ENCODE measurements around the gene SMIM21.

SMIM21 gene
- total RNA-seq = 0 reads per million in 2 donors

GRCh38 chr18:75427603-75428002 is at the start of gene SMIM21:
SMIM21 (minus strand) TSS chr18:75427703; CDS start chr18:75427563, 140 bp downstream.
- no peak for DNase-seq

GRCh38 chr18:75475228-75475627 is 47.7 kb upstream of the SMIM21 start:
- no peak for DNase-seq

- no peak for DNase-seq
These were observed 46.8 kb upstream of the SMIM21 start for GRCh38 chr18:75474332-75474731.

GRCh38 chr18:75473316-75473715 is 45.8 kb upstream of the SMIM21 start:
- no peak for DNase-seq

- DNase-seq = no peak
These were observed 45.4 kb upstream of the SMIM21 start for GRCh38 chr18:75472906-75473305.

- DNase-seq = no peak
These were observed 44.9 kb upstream of the SMIM21 start for GRCh38 chr18:75472396-75472795.

DNA sequence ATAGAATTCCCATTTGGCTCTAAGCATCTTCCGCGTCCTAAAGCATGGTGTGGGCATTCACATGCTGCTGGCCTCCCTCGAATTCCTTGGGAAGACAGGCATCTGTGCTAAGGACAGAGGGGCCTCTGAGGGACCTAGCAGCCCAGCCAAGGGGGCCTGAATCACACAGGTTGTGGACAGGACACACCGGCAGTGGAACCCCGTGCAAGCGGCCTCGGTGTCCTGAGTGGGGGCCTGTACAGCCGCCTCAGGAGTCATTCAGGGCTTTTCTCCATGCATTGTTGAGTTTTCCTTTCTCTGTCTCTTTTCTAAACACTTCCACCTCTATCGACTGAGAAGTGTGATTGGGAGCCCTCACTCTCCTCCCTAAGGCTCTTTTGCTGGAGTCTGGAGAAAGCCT is 44.3 kb upstream of the SMIM21 start:
- DNase-seq = no peak

- no peak for DNase-seq
These were observed 40.3 kb upstream of the SMIM21 start for GRCh38 chr18:75467851-75468250.

- DNase-seq = no peak
These were observed 39.8 kb upstream of the SMIM21 start for GRCh38 chr18:75467281-75467795.

DNA sequence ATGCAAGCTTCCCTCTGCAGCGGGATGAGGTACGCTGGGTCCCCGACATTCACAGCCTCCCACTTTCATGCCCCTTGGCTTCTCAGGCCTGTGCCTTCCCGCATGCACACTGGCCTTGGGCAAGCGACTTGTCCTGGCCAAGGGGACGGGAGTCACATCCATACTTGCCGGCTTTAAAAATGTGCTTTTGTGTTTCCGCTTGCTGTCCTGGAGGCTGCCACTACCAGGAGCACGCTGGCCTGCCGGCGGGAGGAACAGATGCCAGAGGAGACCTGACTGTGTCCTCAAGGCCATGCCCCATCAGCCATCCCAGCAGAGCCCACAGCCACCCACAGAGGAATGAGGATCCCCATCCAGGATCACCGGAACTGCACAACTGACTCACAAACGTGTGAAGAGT is 36.9 kb upstream of the SMIM21 start:
- DNase-seq = no peak

DNA sequence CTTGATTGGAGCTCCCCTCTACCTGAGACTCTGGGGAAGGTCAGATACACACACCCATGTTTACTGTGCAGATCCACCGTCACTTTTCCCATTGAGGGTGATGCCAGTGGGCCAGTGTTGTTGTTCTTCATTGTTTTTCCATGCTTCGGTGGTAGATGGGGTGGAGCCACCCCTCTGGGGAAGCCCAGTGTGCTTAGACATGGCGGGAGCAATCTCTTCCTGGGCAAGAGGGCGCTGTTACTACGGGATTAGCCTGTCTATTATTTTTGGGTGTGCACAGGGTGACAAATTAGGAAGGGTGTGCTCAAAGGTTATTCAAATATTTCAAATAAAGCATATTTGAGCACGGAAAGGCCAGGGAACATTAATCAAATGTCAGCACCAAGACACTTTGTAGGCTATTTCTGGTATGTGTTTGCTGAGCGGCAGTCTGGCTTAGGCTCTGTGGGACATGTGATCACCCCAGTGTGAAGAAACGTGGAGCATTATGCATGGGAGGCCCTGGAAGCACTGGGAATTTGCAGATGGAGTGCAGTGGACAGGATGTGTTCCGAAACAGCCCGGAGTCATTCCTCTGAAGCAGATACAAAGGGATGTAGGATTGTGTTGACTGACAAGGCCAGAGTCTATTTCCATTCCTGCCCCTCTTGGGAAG is 34.8 kb upstream of the SMIM21 start:
- no peak for DNase-seq

- no peak for DNase-seq
These were observed 28.7 kb upstream of the SMIM21 start for GRCh38 chr18:75456199-75456631.

GRCh38 chr18:75455249-75456198 is 28.0 kb upstream of the SMIM21 start:
- DNase-seq = no peak

- no peak for DNase-seq
These were observed 26.7 kb upstream of the SMIM21 start for GRCh38 chr18:75454022-75454795.

GRCh38 chr18:75450906-75451305 is 23.4 kb upstream of the SMIM21 start:
- no peak for DNase-seq

GRCh38 chr18:75441896-75442295 is 14.4 kb upstream of the SMIM21 start:
- no peak for DNase-seq

GRCh38 chr18:75439348-75439747 is 11.8 kb upstream of the SMIM21 start:
- no peak for DNase-seq

GRCh38 chr18:75438891-75439290 is 11.4 kb upstream of the SMIM21 start:
- DNase-seq = no peak

GRCh38 chr18:75437979-75438378 is 10.5 kb upstream of the SMIM21 start:
- DNase-seq = no peak

DNA sequence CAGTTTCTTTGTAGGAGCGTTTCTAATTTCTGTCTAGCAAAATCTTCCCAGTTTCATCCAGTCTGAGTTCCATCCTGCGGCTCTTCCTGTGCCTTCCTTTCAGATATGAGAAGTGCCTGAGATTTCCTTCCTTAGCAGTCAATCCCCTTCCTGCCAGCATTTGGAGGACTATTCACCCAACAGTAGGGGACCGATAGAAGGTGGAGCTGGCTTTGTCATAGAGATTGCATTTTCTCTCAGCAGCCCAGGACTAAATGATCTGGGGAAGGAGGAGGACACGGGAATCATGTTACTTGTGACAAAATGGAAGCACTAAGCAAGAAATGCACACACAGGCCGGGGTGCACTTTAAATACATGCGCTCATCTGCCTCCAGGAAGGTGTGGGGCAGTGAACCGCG is 5.6 kb upstream of the SMIM21 start:
- DNase-seq = no peak

DNA sequence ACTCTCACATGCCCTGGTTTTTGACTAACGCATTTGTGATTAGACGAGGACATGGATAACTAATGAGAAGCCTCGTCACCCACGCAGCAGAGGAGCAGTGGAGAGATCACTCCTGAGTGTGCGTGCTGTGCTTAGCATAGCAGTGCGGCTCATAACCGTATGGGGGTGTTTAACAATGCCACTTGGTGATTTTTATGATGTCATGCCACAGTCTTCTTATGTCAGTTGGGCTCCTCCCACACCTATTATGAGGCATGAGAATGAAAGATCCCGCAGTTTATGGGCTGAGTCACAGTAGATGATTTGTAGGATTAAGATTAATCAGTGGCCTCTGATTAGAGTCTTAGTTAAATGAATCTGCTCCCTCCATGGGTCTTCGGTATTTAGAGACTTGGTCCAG is 2.5 kb upstream of the SMIM21 start:
- DNase-seq = no peak

- DNase-seq = no peak
These were observed 987 bp upstream of the SMIM21 start for GRCh38 chr18:75428490-75428889.

- no peak for DNase-seq
These were observed 5.1 kb downstream of the SMIM21 start for GRCh38 chr18:75422341-75422910.

Measured in T-helper 9 cell (primary cell).